Upper lobe of left lung (tissue), 6 donors: Measurements from ENCODE around the gene ERI3. TPM values are rescaled to one million over a fixed set of nuclear protein-coding genes. Genes with fewer than 3 reads are reported as not detected.

Experiments
- ATAC-seq, 2 donors: fragments of 200-7000 bp; cut with Tn5 transposase; one replicate each; pipeline ENCODE4 v1.9.1; 2022; ENCODE audit warnings: mild to moderate bottlenecking in 2 of 2, moderate library complexity in 2 of 2; ENCODE audit not compliant: low FRiP score in 2 of 2
- DNase-seq, 2 donors: peaks; one replicate each; pipeline ENCODE4 v3.0.0-alpha.2; 2019 to 2020
- H3K27ac ChIP-seq, 4 donors: fragments of 200-600 bp; sonication (generic); one replicate each; pipeline ENCODE4 v1.5.1; 2016 to 2019
- H3K27me3 ChIP-seq, 4 donors: fragments of 200-600 bp; sonication (generic); one replicate each; pipeline ENCODE4 v1.5.1; 2017 to 2019
- H3K36me3 ChIP-seq, 4 donors: fragments of 200-600 bp; sonication (generic); one replicate each; pipeline ENCODE4 v1.5.1; 2016 to 2019
- H3K4me1 ChIP-seq, 4 donors: fragments of 200-600 bp; sonication (generic); one replicate each; pipeline ENCODE4 v1.5.1; 2018 to 2019
- H3K4me3 ChIP-seq, 4 donors: fragments of 200-600 bp; sonication (generic); one replicate each; pipeline ENCODE4 v1.5.1; 2017 to 2019; ENCODE audit warnings: mild to moderate bottlenecking in 2 of 4, moderate library complexity in 1 of 4
- H3K9me3 ChIP-seq, 4 donors: fragments of 200-600 bp; sonication (generic); one replicate each; pipeline ENCODE4 v1.5.1; 2018 to 2019
- EP300 ChIP-seq, 4 donors: sonication (generic); formaldehyde crosslinking; IDR thresholded peaks; one replicate each; pipeline ENCODE4 v1.5.1; 2017; ENCODE audit warnings: antibody characterized with exemption in 4 of 4, control low read depth in 2 of 4
- POLR2A ChIP-seq, 4 donors: fragments of 450-650 bp; IDR thresholded peaks; one replicate each; pipeline ENCODE4 v1.5.1; 2016 to 2017; ENCODE audit warnings: antibody characterized with exemption in 4 of 4, mild to moderate bottlenecking in 2 of 4
- POLR2AphosphoS5 ChIP-seq, 2 donors: sonication (generic); formaldehyde crosslinking; IDR thresholded peaks; one replicate each; pipeline ENCODE4 v1.5.1; 2017; ENCODE audit warnings: antibody characterized with exemption in 2 of 2
- WGBS, 2 donors: methylation state at CpG; one replicate each; pipeline ENCODE4 v1.1.5; 2017 to 2018; 5-methylcytosine and 5-hydroxymethylcytosine counted together
- total RNA-seq, 6 donors: library from RNA; depleted of rRNA in 4 of 6; stranded (reverse); fragments of >200 nt in 4 of 6; gene quantifications; one replicate each; pipeline versions ENCODE4 v1.1.0 to v1.2.1, GENCODE V29; 2016 to 2021
- TF ChIP-seq, protein P1 (sequence below), 6 experiments: fragments of 450-650 bp in 4 of 6; fragments of 200-600 bp in 2 of 6; sonication (generic) in 2 of 6; IDR thresholded peaks; one replicate each; pipeline ENCODE4 v1.5.1; 2016 to 2019; ENCODE audit warnings: antibody characterized with exemption in 6 of 6
- donor health status: DM: no; HTN: no; CAD: no; lungs with moderate emphysema.
- donor health status: DM: no; HTN: yes; CAD: no; lungs with severe emphysema.

The ERI3 gene
- total RNA-seq, 6 donors from 2014 or later: 27.0 to 43.7 (median 39.3) TPM

DNA sequence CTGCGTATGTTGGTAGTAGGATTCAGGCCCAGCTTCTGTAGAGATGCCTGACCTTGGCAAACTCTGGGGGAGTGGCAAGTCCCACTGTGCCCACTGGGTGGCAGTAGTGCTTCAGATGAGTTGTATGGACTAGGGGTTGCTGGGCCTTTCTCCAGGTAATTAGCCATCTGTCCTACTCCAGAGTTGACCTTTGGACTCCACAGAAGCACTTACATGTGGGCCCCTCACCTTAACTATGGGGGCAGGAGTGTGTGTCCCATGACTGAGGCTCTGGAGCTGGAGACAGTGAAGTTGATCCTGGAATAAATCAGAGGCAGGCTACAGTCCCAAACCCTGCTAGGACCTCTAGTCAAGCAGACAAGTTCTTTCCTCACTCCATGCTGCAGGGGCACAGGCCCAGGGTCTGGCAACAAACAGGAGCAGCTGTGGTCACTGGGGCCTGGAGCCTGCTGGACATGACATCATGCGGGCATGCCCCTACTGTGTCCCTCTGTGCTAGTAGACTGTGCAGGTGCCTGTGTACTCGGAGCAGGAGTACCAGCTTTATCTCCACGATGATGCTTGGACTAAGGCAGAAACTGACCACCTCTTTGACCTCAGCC is 137.1 kb downstream of the ERI3 start:
- ATAC-seq (peak; percentile 65), DNase-seq (peak in 1 of 2 donors; percentile 76)
- peaks cover 7 to 17% (median 10%) of the 10 kb centered on the region in 4 donors for H3K4me1 ChIP-seq
- no peak for TF ChIP-seq POLR2AphosphoS5 (IDR thresholded peaks at IDR 0.05)
- TF ChIP-seq POLR2A (IDR thresholded peaks at IDR 0.05): no peak
- TF ChIP-seq EP300 (IDR thresholded peaks at IDR 0.05): no peak
- TF ChIP-seq, protein P1, sequence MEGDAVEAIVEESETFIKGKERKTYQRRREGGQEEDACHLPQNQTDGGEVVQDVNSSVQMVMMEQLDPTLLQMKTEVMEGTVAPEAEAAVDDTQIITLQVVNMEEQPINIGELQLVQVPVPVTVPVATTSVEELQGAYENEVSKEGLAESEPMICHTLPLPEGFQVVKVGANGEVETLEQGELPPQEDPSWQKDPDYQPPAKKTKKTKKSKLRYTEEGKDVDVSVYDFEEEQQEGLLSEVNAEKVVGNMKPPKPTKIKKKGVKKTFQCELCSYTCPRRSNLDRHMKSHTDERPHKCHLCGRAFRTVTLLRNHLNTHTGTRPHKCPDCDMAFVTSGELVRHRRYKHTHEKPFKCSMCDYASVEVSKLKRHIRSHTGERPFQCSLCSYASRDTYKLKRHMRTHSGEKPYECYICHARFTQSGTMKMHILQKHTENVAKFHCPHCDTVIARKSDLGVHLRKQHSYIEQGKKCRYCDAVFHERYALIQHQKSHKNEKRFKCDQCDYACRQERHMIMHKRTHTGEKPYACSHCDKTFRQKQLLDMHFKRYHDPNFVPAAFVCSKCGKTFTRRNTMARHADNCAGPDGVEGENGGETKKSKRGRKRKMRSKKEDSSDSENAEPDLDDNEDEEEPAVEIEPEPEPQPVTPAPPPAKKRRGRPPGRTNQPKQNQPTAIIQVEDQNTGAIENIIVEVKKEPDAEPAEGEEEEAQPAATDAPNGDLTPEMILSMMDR (IDR thresholded peaks at IDR 0.05): peak; percentile 75 to 89 (median 86)
- no peaks in the 10 kb centered on the region for H3K27me3 ChIP-seq
- no peaks in the 10 kb centered on the region for H3K9me3 ChIP-seq
- H3K36me3 ChIP-seq: peaks cover 29 to 71% (median 51%) of the 10 kb centered on the region in 4 donors
- no peak overlapping the region for H3K4me3 ChIP-seq
- peak overlapping the region in 1 of 4 donors; percentile 0 for H3K27ac ChIP-seq
- 65 to 69% methylated on average over 4 of the region's 4 CpGs for WGBS, 2 donors

DNA sequence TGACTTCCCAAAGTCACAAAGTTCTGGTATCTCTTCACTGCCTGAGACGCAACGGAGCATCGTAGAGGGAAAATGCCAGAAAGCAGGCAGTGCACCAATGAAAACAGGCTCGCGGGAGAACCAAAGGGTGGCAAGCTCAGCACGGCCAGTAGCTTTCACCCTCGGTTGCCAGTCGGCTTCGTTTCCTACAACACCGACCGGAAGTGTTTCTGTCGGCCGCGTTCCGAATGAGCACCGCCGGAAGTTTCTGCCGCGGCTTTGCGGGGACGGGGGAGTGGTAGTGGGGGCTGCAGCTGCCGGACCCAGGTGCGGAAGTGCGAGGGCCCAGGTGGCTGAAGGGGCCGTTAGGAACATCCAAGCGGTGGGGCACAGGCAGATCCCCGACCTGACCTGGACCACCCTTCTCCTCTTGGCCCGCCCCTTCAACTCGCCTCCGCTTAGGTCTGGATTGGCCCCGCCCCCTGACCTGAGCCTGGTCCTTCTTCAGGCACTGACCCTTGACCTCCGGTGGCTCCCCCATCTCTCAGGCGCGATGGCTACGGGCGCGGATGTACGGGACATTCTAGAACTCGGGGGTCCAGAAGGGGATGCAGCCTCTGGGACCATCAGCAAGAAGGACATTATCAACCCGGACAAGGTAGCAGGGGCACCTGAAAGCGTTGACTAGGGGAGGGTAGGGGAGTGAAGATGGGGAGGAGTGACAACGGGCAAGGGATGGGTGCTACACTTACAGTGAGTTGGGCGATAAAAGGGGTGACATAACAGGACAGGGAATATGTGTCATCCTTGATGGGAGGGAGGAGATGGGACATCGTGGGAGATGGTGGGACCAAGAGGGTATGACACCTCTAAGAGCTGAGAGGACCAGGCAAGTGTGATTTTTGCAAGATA is 141.6 kb downstream of the ERI3 start, which contains the start of gene DMAP1:
TSS of gene DMAP1 (plus strand) at position 250 of the 891 bp plus-strand sequence. CDS start at position 533, 283 bp downstream.
- Histone ChIP-seq H3K36me3 (peaks cover 11 to 33% (median 21%) of the 10 kb centered on the region in 4 donors), H3K4me3 (peak within 1 kb of the TSS; percentile 46 to 93 (median 82)), H3K27ac (peak within 1 kb of the TSS; percentile 65 to 88 (median 78)), H3K4me1 (peaks cover 14 to 21% (median 17%) of the 10 kb centered on the region in 4 donors), H3K27me3 (no peaks in the 10 kb centered on the region), H3K9me3 (no peaks in the 10 kb centered on the region)
- TF ChIP-seq POLR2AphosphoS5 (IDR thresholded peaks at IDR 0.05) (peak; percentile 72 to 73), EP300 (IDR thresholded peaks at IDR 0.05) (no peak), POLR2A (IDR thresholded peaks at IDR 0.05) (peak in 1 of 4 donors; percentile 55)
- TF ChIP-seq, protein P1 (IDR thresholded peaks at IDR 0.05): no peak
- 2% methylated on average over 17 to 44 of the region's 44 CpGs for WGBS, 2 donors
- DNase-seq (peak; percentile 90 to 94), ATAC-seq (peak; percentile 92 to 96)

DNA sequence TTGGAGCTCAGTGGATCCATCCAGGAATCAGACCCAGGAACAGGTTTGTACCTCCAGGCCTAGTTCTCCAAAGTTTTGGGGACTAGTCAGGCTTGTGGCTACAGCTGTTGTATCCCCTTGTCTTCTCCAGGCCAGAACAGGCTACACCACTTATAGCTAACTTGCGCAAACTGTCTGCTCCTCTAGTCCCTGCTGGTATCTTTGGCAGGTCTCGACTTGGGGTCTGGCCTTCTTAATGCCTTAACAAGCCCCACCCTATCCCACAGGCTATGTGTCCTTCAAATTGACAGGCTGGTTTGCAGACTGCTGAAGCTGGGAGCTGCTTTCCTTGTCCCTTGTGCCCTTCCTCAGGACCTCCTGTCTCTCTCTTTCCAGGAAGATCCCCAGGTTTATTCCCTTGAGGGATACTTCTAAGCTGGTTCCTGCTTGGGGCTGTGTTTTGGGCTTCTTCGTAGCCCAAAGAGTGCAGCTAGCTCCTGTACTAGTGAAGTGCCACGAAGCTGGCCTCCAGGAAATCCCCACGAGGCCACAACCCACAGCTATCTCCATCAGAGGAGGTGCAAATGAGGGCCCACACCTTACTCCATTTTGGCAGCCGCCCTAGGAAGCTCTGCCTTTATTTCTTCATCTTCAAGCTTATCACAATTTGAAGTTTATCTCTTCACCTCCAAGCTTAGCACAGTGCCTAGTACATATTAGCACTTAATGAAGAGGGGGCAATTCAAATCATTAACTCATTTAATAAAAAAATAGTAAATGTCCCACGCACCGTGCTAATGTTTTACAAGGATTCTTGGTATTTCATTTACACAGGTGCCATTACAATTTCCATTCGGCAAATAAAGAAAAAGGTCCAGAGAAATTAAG is 142.5 kb downstream of the ERI3 start:
- WGBS, 2 donors: 41 to 44% methylated on average over 9 of the region's 9 CpGs

DNA sequence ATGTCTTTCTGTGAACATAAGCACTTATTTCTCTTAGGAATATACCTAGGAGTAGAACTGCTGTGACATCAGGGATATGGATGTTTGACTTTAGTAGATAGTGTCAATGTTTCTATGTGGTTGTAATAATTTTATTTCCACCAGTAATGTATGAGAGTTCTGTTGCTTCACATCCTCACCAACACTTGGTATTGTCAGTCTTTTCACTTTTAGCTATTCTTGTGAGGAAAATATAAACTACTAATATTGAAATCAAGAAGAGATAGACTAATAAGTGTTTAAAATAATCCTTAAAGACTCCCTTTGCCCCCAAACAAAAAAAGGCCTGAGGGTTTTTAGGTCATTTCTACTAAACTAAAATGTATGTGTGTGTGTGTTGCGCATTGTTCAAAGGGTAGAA is 144.5 kb downstream of the ERI3 start:
- ATAC-seq: no peak
- H3K36me3 ChIP-seq: peaks cover 0 to 8% (median 4%) of the 10 kb centered on the region in 4 donors
- no peak overlapping the region for H3K27ac ChIP-seq
- 94 to 95% methylated on average over 1 of the region's 1 CpG for WGBS, 2 donors
- no peak for DNase-seq
- no peak overlapping the region for H3K4me3 ChIP-seq
- H3K27me3 ChIP-seq: no peaks in the 10 kb centered on the region
- H3K4me1 ChIP-seq: peaks cover 14 to 21% (median 17%) of the 10 kb centered on the region in 4 donors
- no peaks in the 10 kb centered on the region for H3K9me3 ChIP-seq
- TF ChIP-seq, protein P1 (IDR thresholded peaks at IDR 0.05): no peak
- TF ChIP-seq EP300 (IDR thresholded peaks at IDR 0.05): no peak
- no peak for TF ChIP-seq POLR2A (IDR thresholded peaks at IDR 0.05)
- TF ChIP-seq POLR2AphosphoS5 (IDR thresholded peaks at IDR 0.05): no peak

More for the DNA sequence above, 142.5 kb downstream of the ERI3 start:
- no peak for DNase-seq
- Histone ChIP-seq H3K27me3 (no peaks in the 10 kb centered on the region), H3K9me3 (no peaks in the 10 kb centered on the region), H3K27ac (peak overlapping the region; percentile 65 to 88 (median 78)), H3K4me1 (peaks cover 14 to 21% (median 17%) of the 10 kb centered on the region in 4 donors), H3K36me3 (peaks cover 6 to 27% (median 14%) of the 10 kb centered on the region in 4 donors), H3K4me3 (peak overlapping the region; percentile 46 to 93 (median 82))
- ATAC-seq: no peak
- TF ChIP-seq, protein P1 (IDR thresholded peaks at IDR 0.05): no peak
- no peak for TF ChIP-seq EP300 (IDR thresholded peaks at IDR 0.05)
- no peak for TF ChIP-seq POLR2A (IDR thresholded peaks at IDR 0.05)
- no peak for TF ChIP-seq POLR2AphosphoS5 (IDR thresholded peaks at IDR 0.05)
